ENCODE measurements around the gene SPTLC3.

Gene SPTLC3

DNA sequence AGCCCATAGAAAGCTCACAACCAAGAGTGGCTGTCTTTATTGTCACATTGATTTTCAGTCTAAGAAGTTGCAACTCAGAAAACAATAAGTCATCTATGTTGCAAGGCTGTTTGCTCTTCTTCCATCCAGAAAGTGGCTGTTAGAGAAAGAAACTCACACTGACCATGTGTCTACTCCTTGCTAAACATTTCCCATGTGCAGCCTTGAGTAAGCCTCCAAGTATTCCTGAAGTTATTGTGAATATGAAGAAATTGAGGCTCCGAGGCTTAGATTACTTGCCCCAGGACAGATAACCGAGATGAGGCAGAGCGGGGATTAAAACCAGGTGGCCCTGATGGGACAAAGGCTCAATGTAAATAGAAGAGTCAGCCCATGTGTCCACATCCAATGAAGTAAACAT is 105.0 kb downstream of the SPTLC3 start:
- DNase-seq (ENCODE audit: low spot score) = no peak
- no peak overlapping the region for H3K27ac ChIP-seq
- no peak overlapping the region for H3K4me3 ChIP-seq
- TF ChIP-seq, protein P1, sequence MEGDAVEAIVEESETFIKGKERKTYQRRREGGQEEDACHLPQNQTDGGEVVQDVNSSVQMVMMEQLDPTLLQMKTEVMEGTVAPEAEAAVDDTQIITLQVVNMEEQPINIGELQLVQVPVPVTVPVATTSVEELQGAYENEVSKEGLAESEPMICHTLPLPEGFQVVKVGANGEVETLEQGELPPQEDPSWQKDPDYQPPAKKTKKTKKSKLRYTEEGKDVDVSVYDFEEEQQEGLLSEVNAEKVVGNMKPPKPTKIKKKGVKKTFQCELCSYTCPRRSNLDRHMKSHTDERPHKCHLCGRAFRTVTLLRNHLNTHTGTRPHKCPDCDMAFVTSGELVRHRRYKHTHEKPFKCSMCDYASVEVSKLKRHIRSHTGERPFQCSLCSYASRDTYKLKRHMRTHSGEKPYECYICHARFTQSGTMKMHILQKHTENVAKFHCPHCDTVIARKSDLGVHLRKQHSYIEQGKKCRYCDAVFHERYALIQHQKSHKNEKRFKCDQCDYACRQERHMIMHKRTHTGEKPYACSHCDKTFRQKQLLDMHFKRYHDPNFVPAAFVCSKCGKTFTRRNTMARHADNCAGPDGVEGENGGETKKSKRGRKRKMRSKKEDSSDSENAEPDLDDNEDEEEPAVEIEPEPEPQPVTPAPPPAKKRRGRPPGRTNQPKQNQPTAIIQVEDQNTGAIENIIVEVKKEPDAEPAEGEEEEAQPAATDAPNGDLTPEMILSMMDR (IDR thresholded peaks at IDR 0.05) = no peak

DNA sequence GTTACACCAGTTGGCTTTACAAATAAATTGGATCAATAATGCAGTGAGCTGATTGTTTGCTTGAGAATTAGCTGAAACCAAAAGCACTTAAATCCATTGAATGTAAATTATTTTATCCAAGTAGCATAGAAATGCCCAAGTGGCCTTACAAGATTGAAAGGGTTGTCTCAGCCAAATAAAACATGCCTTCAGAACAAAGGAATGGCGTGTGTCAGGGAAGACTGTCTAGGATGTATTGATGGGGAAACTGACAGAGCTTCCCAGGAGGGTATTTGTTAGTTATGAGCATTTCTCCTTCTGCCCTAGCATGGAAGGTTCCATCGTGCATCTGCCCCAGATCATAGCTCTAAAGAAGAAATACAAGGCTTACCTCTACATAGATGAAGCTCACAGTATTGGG is 108.4 kb downstream of the SPTLC3 start:
- TF ChIP-seq, protein P1 (IDR thresholded peaks at IDR 0.05) = no peak
- H3K27ac ChIP-seq = no peak overlapping the region

DNA sequence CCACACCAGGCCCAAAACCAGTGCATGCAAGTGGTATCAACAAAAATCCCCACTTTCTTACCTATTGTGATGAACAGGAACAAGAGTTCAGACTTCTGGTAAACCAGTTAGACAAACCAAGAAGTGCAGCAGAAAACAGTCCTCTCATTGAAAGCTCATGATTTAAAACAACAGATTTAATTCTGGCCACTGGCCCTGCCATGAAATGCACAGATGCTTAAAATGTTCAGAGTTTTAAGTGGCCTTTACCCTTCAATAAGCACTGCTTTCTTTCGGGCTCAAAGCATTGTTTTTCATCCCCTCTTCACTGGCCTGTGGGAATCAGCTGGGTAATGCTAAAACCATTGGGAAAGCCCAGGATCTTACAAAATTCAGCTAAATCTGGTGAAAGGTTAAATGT is 109.9 kb downstream of the SPTLC3 start:
- DNase-seq (ENCODE audit: low spot score) = no peak
- Histone ChIP-seq H3K4me3 (no peak overlapping the region), H3K27ac (no peak overlapping the region)
- TF ChIP-seq, protein P1 (IDR thresholded peaks at IDR 0.05) = no peak

More for the DNA sequence above, 108.4 kb downstream of the SPTLC3 start:
- no peak for DNase-seq (ENCODE audit: low spot score)
- H3K4me3 ChIP-seq = no peak overlapping the region

DNA sequence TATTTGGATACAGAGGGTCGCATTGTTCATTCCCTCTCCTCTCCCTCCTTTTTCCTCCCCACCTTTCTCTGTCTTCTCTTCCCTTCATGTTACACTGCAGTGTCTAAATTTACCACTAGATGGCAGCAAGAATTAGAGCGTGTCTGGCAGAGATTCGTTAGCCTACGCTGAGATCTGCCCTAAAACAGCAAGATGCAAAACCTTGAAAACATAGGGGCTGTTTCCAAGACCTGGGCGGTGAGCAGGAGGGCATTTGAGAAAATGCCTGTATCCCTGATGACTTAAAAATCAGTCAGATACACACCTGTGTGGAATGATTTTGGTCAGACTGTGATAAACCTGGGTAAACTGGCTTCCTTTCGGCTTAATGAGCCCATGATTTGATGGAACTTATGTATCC is 110.8 kb downstream of the SPTLC3 start:
- TF ChIP-seq, protein P1 (IDR thresholded peaks at IDR 0.05) = peak; percentile 71
- no peak overlapping the region for H3K27ac ChIP-seq
- DNase-seq (ENCODE audit: low spot score) = no peak
- H3K4me3 ChIP-seq = no peak overlapping the region

DNA sequence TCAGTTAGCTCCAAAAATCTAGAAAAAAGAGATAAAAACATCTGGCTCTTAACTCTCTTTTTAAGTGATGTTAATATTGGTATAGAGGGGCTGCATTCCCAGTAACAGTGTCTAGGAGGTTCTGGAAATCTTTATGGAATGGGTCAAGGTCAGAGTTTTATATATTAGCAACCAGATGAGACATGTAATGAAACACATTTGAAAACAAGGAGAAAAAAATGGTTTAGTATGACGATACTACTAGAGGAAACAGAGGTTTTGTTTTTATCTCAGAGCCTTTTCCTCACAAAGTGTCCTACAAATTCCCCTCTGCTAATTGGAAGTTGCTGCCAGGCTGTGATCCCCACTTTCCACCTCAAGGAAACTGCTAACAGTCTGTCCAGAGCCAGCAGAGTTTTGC is 111.7 kb downstream of the SPTLC3 start:
- no peak for DNase-seq (ENCODE audit: low spot score)
- Histone ChIP-seq H3K27ac (no peak overlapping the region), H3K4me3 (no peak overlapping the region)
- TF ChIP-seq, protein P1 (IDR thresholded peaks at IDR 0.05) = no peak

DNA sequence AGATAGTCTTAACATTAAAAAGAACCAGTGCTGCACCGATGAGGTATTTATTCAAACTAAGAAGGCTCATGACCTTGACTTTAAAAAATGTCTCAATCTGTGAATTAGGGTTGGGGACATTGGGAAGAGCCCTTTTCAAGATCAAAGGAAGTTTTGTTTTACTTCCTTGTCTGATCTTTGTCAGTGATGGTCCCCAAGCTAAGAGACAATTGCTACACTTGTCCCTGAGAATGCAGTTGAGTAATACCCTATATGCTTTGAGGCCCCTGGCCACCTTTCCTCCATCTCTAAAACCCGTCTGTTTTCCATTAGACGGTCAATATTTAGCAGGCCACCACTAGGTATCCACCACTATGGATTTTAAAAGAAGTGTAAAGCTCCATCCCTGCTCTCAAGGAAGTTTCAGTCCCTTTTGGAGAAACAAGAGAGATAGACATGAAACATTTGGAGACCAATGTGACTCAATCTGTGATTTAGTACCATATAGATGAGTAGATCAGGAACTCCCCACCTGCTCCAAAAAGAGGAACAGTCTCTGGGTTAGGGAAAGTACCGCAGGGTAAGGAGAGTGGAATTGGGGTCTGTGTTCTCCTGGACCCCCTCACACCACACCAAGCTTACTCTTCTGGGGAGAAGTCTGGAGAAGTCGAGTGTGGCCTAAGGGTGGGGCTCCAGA is 113.2 kb downstream of the SPTLC3 start:
- TF ChIP-seq, protein P1 (IDR thresholded peaks at IDR 0.05) = no peak
- Histone ChIP-seq H3K4me3 (no peak overlapping the region), H3K27ac (no peak overlapping the region)
- DNase-seq (ENCODE audit: low spot score) = no peak

DNA sequence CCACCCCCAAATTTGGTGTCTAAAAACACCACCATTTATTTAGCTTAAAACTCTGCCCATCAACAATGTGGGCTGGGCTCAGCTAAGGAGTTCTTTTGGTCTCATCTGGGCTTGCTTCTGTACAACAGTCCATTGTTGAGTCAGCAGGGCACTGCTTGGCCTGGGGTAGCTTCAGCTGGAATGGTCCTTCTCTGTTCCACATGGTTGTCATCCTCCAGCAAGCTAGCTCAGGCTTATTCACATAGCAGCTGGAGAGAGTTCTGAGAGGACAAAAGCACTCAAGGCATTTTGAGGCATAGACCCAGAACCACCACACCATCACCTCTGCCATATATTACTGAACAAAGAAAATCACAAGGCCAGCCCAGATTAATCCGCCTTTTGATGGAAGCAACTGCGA is 116.7 kb downstream of the SPTLC3 start:
- TF ChIP-seq, protein P1 (IDR thresholded peaks at IDR 0.05) = no peak
- Histone ChIP-seq H3K4me3 (no peak overlapping the region), H3K27ac (no peak overlapping the region)
- DNase-seq (ENCODE audit: low spot score) = no peak
